Motor neuron (in vitro differentiated cells): ENCODE data around the gene SNX33. TPM values are rescaled to one million over a fixed set of nuclear protein-coding genes. Genes with fewer than 3 reads are reported as not detected.

ENCODE experiments used
- ATAC-seq, 8 experiments: fragments of 200-7000 bp; cut with Tn5 transposase; replicated peaks in 6 of 8; 2 replicates each; pipeline ENCODE4 v1.8.0; 2021; ENCODE audit warnings: mild to moderate bottlenecking in 8 of 8, moderate library complexity in 8 of 8
- H3K27ac ChIP-seq, 2 donors: fragments of 250-450 bp; sonication (Bioruptor Pico); 2 replicates each; pipeline ENCODE4 v1.9.0; 2021; ENCODE audit warnings: antibody characterized with exemption in 2 of 2, mild to moderate bottlenecking in 2 of 2, moderate library complexity in 1 of 2
- H3K4me1 ChIP-seq, 2 donors: fragments of 250-450 bp; sonication (Bioruptor Pico); replicated peaks in 1 of 2; 2 replicates each; pipeline ENCODE4 v1.6.1; 2021; ENCODE audit warnings: antibody characterized with exemption in 2 of 2, mild to moderate bottlenecking in 2 of 2, moderate library complexity in 1 of 2
- H3K4me3 ChIP-seq, 5 donors: fragments of 250-450 bp; sonication (Bioruptor Pico); 2 replicates each; pipeline ENCODE4 v1.9.0; 2021; ENCODE audit warnings: antibody characterized with exemption in 5 of 5, mild to moderate bottlenecking in 5 of 5, moderate library complexity in 4 of 5
- WGBS, 10 experiments: fragments of 450-650 bp; shearing (Covaris generic); methylation state at CpG; one replicate each; pipeline ENCODE4 v1.0.0; 2022; 5-methylcytosine and 5-hydroxymethylcytosine counted together
- in situ Hi-C, 9 experiments: fragments of 400-800 bp; cut with MboI; loops; one replicate each; pipeline ENCODE4 v1.15.0; 2021; ENCODE audit warnings: low sequenced_read_pairs in 9 of 9, low pct_unique_long_range_greater_than_20kb in 2 of 9; ENCODE audit not compliant: unreplicated experiment in 9 of 9
- total RNA-seq, 8 experiments: library from RNA; unstranded; fragments of 300-600 nt; gene quantifications; 2 replicates each; pipeline versions ENCODE4 v1.2.3 to v1.2.4, GENCODE V29; 2022

The SNX33 gene
- 10 to 100 TPM in 2 of 8 experiments, 1 to 10 TPM in 6; 2.2 to 14.4 (median 5.2) TPM for total RNA-seq

GRCh38 chr15:75647370-75648155 is at the start of gene SNX33:
Gene SNX33, plus strand, starts transcription at chr15:75647912. Its CDS starts 1,191 bp downstream, at chr15:75649103.
- peaks cover 13 to 28% of the 10 kb centered on the region in 2 donors for H3K4me1 ChIP-seq
- H3K27ac ChIP-seq = peak within 1 kb of the TSS in 1 of 2 donors; percentile 80
- H3K4me3 ChIP-seq = peak within 1 kb of the TSS; percentile 53 to 91 (median 76)
- WGBS, 10 experiments = 0% methylated on average over 3 of the region's 76 CpGs; no CpG with 5 or more reads in 9 of the 10 experiments
- in situ Hi-C loops = no loop called here
- peak; percentile 66 to 87 (median 70) for ATAC-seq

- in situ Hi-C loops = no loop called here
- H3K4me3 ChIP-seq = no peak overlapping the region
- H3K27ac ChIP-seq = no peak overlapping the region
- no peak for ATAC-seq
- H3K4me1 ChIP-seq = no peaks in the 10 kb centered on the region
- 71 to 95% (median 77%) methylated on average over 1 to 3 of the region's 4 CpGs; no CpG with 5 or more reads in 6 of the 10 experiments for WGBS, 10 experiments
Measured at GRCh38 chr15:75598361-75598760, 49.4 kb upstream of the SNX33 start.

GRCh38 chr15:75599401-75599800 is 48.3 kb upstream of the SNX33 start:
- ATAC-seq = no peak

GRCh38 chr15:75606026-75606425 is 41.7 kb upstream of the SNX33 start:
- in situ Hi-C loops = no loop called here
- WGBS, 10 experiments = 88 to 100% (median 95%) methylated on average over 1 to 4 of the region's 8 CpGs; no CpG with 5 or more reads in 4 of the 10 experiments
- H3K4me1 ChIP-seq = no peaks in the 10 kb centered on the region
- H3K27ac ChIP-seq = no peak overlapping the region
- ATAC-seq = no peak
- no peak overlapping the region for H3K4me3 ChIP-seq

More at GRCh38 chr15:75599401-75599800, 48.3 kb upstream of the SNX33 start:
- Histone ChIP-seq H3K4me3 (no peak overlapping the region), H3K4me1 (no peaks in the 10 kb centered on the region), H3K27ac (no peak overlapping the region)
- WGBS, 10 experiments = 0 to 100% (median 41%) methylated on average over 1 to 2 of the region's 2 CpGs; no CpG with 5 or more reads in 4 of the 10 experiments
- in situ Hi-C loops = no loop called here

- Histone ChIP-seq H3K4me3 (no peak overlapping the region), H3K27ac (no peak overlapping the region), H3K4me1 (no peaks in the 10 kb centered on the region)
- in situ Hi-C loops = no loop called here
- whole genome bisulfite sequencing, 10 experiments = 77 to 93% (median 83%) methylated on average over 3 to 5 of the region's 6 CpGs; no CpG with 5 or more reads in 2 of the 10 experiments
- no peak for ATAC-seq
Measured at GRCh38 chr15:75606711-75607699, 40.7 kb upstream of the SNX33 start.

GRCh38 chr15:75616766-75617165 is 30.9 kb upstream of the SNX33 start:
- H3K4me1 ChIP-seq = no peaks in the 10 kb centered on the region
- ATAC-seq = no peak
- in situ Hi-C loops = no loop called here
- no peak overlapping the region for H3K4me3 ChIP-seq
- H3K27ac ChIP-seq = no peak overlapping the region

- Histone ChIP-seq H3K4me1 (peaks cover 0 to 2% of the 10 kb centered on the region in 2 donors), H3K27ac (peak overlapping the region in 1 of 2 donors; percentile 23), H3K4me3 (no peak overlapping the region)
- ATAC-seq = peak in 3 of 8 experiments; percentile 22 to 72 (median 70)
- WGBS, 10 experiments = 0 to 100% (median 85%) methylated on average over 1 to 4 of the region's 4 CpGs; no CpG with 5 or more reads in 1 of the 10 experiments
- in situ Hi-C loops = no loop called here
Measured at GRCh38 chr15:75620058-75620820, 27.5 kb upstream of the SNX33 start.

GRCh38 chr15:75620841-75621391 is 26.8 kb upstream of the SNX33 start:
- H3K27ac ChIP-seq = no peak overlapping the region
- peaks cover 0 to 2% of the 10 kb centered on the region in 2 donors for H3K4me1 ChIP-seq
- ATAC-seq = peak in 3 of 8 experiments; percentile 47 to 64 (median 63)
- in situ Hi-C loops = no loop called here
- H3K4me3 ChIP-seq = no peak overlapping the region
- WGBS, 10 experiments = 0 to 93% (median 60%) methylated on average over 1 to 6 of the region's 7 CpGs; no CpG with 5 or more reads in 2 of the 10 experiments

GRCh38 chr15:75622505-75622904 is 25.2 kb upstream of the SNX33 start:
- 20 to 100% (median 82%) methylated on average over 1 to 2 of the region's 2 CpGs; no CpG with 5 or more reads in 1 of the 10 experiments for WGBS, 10 experiments
- in situ Hi-C loops = no loop called here
- Histone ChIP-seq H3K27ac (no peak overlapping the region), H3K4me3 (no peak overlapping the region), H3K4me1 (peaks cover 0 to 2% of the 10 kb centered on the region in 2 donors)
- ATAC-seq = no peak

- H3K4me3 ChIP-seq = peak within 1 kb of the TSS; percentile 78 to 99 (median 93)
- WGBS, 10 experiments = 0 to 6% (median 0%) methylated on average over 1 to 16 of the region's 47 CpGs; no CpG with 5 or more reads in 3 of the 10 experiments
- peaks cover 0 to 2% of the 10 kb centered on the region in 2 donors for H3K4me1 ChIP-seq
- ATAC-seq = peak; percentile 75 to 91 (median 88)
- in situ Hi-C loops = no loop called here
- peak within 1 kb of the TSS; percentile 90 to 97 for H3K27ac ChIP-seq
Measured at GRCh38 chr15:75625542-75626347, 22.0 kb upstream of the SNX33 start, which contains the start of gene SNUPN. Gene SNUPN, minus strand, starts transcription at chr15:75625725. Its CDS starts 4,674 bp downstream, at chr15:75621051.

GRCh38 chr15:75631935-75632334 is 15.8 kb upstream of the SNX33 start:
- Histone ChIP-seq H3K4me1 (no peaks in the 10 kb centered on the region), H3K4me3 (no peak overlapping the region), H3K27ac (no peak overlapping the region)
- in situ Hi-C loops = no loop called here
- ATAC-seq = no peak
